NCI-H748 treated with DMSO at 0.1 percent for 48 hours (cell line): Measurements from ENCODE around the gene RBBP7.

Experiments used
- DNase-seq: peaks from one replicate; lab custom pipeline; 2025; lab: John Stamatoyannopoulos, UW

RBBP7 gene

DNA sequence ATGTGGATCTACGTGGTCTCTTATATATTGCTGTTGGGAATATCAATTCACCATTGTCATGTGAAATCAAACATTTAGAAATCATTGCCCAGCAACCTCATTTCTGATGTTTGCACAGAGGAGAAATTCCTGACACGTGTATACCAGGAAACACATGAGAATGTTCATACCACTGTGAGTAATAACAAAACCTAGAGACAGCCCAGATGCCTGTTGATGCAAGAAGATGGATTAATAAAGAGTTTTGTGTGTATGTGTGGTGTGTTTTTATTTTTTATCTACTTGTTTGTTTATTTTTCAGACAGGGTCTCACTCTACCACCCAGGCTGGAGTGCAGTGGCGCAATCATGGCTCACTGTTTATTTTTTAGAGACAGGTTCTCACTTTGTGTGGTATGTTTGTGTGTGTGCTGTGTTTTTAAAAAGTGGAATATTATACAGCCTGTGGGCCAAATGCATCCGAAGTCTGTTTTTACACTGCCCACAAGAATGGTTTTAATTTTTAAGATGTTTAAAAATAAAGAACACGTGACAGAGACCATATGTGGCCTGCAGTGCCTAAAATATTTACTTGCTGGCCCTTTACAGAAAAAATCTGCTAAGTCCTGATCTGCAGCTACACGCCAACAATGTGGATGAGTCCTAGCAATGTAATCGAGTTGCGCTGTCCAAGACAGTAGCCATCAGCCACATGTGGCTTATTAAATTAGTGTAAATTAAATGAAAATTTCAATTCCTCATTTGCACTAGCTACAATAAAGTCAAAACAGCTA lies 44.7 kb downstream of the RBBP7 start:
- no peak for DNase-seq

DNA sequence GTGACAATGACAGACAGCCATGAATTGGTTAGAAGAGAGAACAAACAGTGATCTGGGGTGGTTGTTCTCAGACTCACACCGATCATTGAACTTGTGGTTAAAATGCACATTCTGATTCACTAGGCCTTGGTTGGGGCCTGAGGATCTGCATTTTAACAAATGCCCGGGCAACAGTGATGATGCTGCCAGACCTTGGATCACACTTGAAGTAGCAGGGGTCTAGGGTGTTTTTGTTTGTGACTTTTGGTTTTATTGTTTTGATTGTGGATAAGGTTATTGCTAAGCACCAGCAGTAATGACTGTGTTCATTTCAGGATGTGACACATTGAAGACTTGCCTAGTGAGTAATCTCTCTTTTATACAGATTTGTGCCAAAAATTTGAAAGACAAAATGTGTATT lies 47.4 kb downstream of the RBBP7 start:
- no peak for DNase-seq

DNA sequence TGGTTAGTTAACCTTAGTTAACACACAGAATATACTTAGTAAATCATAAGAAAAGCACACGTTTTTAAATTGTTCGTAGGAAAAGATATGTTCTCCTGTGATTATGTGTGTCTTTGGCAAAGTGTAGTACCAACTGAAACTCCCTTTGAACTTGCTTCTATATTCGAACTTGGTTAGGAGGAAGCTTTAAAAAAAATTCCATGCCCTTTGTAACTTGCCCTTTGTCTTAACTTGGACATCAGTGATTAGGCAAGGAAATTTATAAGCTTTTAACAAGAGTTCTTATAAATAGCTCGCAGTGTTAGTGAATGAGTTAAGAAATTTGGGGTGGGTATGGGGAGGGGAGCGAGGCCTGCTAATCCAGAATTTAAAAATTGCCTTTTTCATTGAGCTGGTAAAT lies 50.5 kb downstream of the RBBP7 start:
- DNase-seq: no peak

DNA sequence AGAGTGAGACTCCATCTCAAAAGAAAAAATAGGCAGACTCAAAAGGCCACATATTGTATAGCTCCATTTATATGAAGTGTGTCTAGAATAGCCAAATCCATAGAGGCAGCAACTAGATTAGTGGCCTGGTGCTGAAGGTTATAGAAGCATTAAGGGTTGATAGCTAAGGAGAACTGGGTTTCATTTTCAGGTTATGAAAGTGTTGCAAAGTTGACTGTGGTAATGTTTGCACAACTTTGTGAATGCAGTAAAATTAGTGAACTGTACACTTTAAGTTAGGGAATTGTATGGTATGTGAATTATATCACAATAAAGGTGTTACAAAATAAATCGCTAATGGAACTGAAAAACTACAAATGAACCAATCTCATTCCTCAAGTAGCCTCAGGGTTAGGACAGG lies 55.6 kb downstream of the RBBP7 start:
- DNase-seq: no peak

DNA sequence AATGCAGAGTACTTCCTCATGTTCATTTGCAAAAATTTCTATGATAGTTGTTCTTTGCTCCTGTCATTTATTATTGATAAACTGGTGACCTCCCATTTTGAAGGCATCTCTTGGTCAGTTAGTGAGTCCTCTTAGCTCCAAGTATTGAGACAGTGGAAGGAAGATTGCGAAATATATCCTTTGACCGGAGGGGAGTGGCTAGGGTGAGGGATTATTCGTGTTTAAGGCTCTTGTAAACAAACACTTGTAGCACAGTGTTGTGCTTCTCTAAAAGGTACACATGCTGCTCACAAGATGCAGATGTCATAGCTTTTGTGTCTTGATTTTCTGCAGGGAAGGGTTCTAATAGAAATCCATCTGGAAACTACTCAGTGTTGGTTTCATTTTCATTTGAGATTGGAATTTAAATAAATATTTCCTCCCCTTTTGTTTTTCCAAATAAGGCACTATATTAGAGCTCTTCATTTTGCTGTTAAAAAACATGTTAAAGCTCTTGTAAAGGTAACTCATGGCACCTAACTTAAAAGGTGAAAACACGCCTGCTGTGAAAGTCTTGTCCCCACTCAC lies 62.1 kb downstream of the RBBP7 start:
- no peak for DNase-seq

DNA sequence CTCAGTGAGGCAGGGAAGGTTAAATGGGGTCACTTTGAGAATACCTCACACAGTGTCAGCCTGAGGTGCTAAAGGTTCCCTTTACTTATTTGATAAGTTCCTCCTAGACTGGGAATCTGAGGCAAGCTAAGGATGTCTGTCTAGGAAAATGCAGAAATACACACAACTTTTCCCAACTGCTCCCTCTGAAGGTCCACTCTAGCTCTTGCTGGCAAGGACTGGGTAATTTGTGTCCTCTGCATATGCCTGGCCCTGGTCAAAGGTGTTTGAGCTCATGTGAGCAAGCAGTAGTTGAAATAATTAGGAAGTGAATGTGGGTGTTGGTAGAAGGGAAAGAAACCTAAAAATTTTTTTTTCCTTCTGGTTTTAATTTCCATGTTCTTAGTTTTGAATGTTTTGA lies 62.6 kb downstream of the RBBP7 start:
- no peak for DNase-seq

DNA sequence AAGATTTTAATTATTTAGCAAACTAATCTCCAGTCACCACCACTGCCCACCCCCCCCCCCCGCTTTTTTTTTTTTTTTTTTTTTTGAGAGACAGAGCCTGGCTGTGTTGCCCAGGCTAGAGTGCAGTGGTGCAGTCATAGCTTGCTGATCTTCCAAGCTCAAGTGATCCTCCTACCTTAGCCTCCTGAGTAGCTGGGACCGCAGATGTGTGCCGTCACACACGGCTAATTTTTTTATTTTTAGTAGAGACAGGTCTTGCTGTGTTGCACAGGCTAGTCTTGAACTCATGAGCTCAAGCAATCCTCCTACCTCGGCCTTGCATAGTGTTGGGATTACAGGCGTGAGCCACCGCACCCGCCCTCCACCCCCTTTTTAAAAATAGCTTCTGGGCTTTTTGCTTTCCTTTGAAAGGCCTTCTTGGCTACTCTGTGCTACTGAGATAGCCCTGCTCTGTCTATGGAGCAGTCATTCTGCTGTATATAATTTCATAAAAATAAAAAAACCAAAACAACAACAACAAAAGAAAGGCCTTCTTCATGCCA lies 65.2 kb downstream of the RBBP7 start:
- DNase-seq: no peak

DNA sequence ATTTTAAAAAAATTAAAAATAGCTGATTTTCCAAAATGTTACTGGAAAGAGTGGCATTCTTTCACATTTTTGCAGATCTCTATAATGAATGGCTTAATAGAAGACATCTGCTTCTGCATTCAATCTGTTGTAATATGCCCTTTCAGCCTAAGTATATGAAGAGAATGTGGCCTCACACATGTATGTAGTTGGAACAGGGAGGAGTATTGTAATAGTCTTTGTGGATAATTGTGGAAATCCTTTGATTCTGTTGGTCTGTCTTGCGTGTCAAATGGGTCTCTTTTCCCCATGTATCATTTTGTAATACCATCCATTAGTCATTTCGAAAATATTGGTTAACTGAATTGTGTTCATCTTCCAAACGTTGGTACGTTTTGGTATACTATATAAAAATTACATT lies 72.3 kb downstream of the RBBP7 start:
- no peak for DNase-seq

DNA sequence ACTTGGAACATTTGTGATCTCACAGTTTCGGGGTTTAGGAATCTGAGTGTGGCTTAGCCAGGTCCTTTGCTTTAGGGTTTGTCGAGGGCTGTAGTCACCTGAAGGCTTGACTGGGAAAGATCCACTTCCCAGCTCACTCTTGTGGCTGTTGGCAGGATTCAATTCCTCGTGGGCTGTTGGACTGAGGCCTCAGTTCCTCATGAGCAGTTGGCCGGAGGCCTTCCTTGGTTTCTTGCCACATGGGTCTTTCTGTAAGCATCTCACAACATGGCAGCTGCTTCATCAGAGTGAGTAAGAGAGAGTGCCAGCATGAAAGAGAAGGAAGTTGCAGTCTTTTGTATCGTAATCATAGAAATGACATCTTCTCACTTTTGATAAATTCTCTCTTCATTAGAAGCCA lies 72.8 kb downstream of the RBBP7 start:
- no peak for DNase-seq

DNA sequence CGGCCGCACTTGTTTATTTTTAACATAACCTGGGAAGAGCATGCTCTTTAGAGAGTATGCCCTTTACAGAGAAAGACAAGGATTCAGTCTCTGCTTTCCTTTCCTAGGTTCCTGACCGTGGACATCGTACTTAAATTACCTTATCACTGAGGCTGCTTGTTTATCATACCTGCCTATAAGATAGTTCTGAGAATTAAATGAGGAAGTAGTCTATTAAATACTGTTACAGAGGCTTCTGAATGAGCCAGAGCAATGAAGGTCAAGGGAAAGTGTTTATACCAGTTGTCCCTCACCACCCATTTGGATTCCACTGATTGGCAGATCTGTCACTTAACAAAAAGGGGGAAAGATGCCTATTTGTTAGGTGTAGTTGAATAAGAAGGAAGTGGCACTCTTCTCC lies 73.9 kb downstream of the RBBP7 start:
- no peak for DNase-seq
